ENCODE measurements around the gene TSEN54. TPM values are rescaled to one million over a fixed set of nuclear protein-coding genes. Genes with fewer than 3 reads are reported as not detected.

The TSEN54 gene
- polyA plus RNA-seq, 1 of the 3 experiments (the other 2 are of a cell fraction): 29.8 TPM

DNA sequence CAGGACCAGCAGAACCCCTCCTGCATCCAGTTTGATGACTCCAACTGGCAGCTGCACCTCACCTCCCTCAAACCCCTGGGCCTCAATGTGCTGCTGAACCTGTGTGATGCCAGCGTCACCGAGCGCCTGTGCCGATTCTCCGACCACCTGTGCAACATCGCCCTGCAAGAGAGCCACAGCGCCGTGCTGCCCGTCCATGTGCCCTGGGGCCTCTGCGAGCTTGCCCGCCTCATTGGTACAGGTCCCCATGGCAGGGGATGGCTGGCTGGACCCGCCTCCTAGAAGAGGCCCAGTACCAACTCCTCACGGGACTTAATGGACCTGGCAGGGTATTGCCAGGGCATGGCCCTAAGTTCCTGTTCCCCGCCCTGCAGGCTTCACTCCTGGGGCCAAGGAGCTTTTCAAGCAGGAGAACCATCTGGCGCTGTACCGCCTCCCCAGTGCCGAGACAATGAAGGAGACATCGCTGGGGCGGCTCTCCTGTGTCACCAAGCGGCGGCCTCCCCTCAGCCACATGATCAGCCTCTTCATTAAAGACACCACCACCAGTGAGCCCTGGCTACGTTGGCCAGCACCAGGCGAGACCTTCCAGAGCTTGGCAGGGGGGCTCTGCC lies 23.7 kb upstream of the TSEN54 start:
- H4K20me1 ChIP-seq (ENCODE audit: insufficient read depth): no peaks in the 10 kb centered on the region
- peaks cover 0 to 3% of the 10 kb centered on the region in 2 experiments; a peak in 1 of 4 replicates for H3K4me1 ChIP-seq (ENCODE audit: control insufficient read depth in 1 of 2, insufficient read depth in 2 of 2, low read depth in 1 of 2, low read length in 1 of 2)
- ChIA-PET CTCF (interaction anchor here (0.7 to 4.4 kb wide), 5 partner anchors 11 to 65 kb away, joined by 3 to 27 read pairs (median 3); partner anchors contain the start of gene TSEN54), POLR2A (no interaction called here)
- no peaks in the 10 kb centered on the region for H3K79me2 ChIP-seq (ENCODE audit: insufficient read depth)
- H3K27ac ChIP-seq (ENCODE audit: low read depth in 2 of 2, low read length in 1 of 2): no peak overlapping the region
- TF ChIP-seq GATA2 (CRISPR knock-in tag; IDR thresholded peaks at IDR 0.05): no peak
- TF ChIP-seq SIN3A (IDR thresholded peaks at IDR 0.05; ENCODE audit: borderline replicate concordance, low read depth, low read length): no peak
- TF ChIP-seq FOXM1 (IDR thresholded peaks at IDR 0.05; ENCODE audit: low read depth): no peak
- no peak for TF ChIP-seq TAF1 (IDR thresholded peaks at IDR 0.05; ENCODE audit: borderline replicate concordance, low read depth, low read length)
- TF ChIP-seq, protein P1, sequence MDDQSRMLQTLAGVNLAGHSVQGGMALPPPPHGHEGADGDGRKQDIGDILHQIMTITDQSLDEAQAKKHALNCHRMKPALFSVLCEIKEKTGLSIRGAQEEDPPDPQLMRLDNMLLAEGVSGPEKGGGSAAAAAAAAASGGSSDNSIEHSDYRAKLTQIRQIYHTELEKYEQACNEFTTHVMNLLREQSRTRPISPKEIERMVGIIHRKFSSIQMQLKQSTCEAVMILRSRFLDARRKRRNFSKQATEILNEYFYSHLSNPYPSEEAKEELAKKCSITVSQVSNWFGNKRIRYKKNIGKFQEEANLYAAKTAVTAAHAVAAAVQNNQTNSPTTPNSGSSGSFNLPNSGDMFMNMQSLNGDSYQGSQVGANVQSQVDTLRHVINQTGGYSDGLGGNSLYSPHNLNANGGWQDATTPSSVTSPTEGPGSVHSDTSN (IDR thresholded peaks at IDR 0.05): no peak
- TF ChIP-seq RAD21 (IDR thresholded peaks at IDR 0.05; ENCODE audit: low read length): no peak
- no peak for TF ChIP-seq RXRA (IDR thresholded peaks at IDR 0.05; ENCODE audit: borderline replicate concordance, low read depth)
- no peak for TF ChIP-seq TEAD4 (IDR thresholded peaks at IDR 0.05; ENCODE audit: borderline replicate concordance, insufficient read depth)
- TF ChIP-seq MEF2A (IDR thresholded peaks at IDR 0.05; ENCODE audit: borderline replicate concordance, low read depth): no peak
- TF ChIP-seq FOSL2 (IDR thresholded peaks at IDR 0.05; ENCODE audit: borderline replicate concordance, low read depth): no peak
- no peak for TF ChIP-seq GABPA (IDR thresholded peaks at IDR 0.05; ENCODE audit: low read depth)
- TF ChIP-seq NRF1 (IDR thresholded peaks at IDR 0.05; ENCODE audit: low read depth, low read length): no peak
- TF ChIP-seq YY1 (IDR thresholded peaks at IDR 0.05; ENCODE audit: low read depth): no peak
- TF ChIP-seq, protein P2, sequence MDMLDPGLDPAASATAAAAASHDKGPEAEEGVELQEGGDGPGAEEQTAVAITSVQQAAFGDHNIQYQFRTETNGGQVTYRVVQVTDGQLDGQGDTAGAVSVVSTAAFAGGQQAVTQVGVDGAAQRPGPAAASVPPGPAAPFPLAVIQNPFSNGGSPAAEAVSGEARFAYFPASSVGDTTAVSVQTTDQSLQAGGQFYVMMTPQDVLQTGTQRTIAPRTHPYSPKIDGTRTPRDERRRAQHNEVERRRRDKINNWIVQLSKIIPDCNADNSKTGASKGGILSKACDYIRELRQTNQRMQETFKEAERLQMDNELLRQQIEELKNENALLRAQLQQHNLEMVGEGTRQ (IDR thresholded peaks at IDR 0.05; ENCODE audit: borderline replicate concordance, low read depth, low read length): no peak
- TF ChIP-seq, protein P3, sequence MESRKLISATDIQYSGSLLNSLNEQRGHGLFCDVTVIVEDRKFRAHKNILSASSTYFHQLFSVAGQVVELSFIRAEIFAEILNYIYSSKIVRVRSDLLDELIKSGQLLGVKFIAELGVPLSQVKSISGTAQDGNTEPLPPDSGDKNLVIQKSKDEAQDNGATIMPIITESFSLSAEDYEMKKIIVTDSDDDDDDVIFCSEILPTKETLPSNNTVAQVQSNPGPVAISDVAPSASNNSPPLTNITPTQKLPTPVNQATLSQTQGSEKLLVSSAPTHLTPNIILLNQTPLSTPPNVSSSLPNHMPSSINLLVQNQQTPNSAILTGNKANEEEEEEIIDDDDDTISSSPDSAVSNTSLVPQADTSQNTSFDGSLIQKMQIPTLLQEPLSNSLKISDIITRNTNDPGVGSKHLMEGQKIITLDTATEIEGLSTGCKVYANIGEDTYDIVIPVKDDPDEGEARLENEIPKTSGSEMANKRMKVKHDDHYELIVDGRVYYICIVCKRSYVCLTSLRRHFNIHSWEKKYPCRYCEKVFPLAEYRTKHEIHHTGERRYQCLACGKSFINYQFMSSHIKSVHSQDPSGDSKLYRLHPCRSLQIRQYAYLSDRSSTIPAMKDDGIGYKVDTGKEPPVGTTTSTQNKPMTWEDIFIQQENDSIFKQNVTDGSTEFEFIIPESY (IDR thresholded peaks at IDR 0.05; ENCODE audit: borderline replicate concordance, low read depth): no peak
- TF ChIP-seq, protein P4, sequence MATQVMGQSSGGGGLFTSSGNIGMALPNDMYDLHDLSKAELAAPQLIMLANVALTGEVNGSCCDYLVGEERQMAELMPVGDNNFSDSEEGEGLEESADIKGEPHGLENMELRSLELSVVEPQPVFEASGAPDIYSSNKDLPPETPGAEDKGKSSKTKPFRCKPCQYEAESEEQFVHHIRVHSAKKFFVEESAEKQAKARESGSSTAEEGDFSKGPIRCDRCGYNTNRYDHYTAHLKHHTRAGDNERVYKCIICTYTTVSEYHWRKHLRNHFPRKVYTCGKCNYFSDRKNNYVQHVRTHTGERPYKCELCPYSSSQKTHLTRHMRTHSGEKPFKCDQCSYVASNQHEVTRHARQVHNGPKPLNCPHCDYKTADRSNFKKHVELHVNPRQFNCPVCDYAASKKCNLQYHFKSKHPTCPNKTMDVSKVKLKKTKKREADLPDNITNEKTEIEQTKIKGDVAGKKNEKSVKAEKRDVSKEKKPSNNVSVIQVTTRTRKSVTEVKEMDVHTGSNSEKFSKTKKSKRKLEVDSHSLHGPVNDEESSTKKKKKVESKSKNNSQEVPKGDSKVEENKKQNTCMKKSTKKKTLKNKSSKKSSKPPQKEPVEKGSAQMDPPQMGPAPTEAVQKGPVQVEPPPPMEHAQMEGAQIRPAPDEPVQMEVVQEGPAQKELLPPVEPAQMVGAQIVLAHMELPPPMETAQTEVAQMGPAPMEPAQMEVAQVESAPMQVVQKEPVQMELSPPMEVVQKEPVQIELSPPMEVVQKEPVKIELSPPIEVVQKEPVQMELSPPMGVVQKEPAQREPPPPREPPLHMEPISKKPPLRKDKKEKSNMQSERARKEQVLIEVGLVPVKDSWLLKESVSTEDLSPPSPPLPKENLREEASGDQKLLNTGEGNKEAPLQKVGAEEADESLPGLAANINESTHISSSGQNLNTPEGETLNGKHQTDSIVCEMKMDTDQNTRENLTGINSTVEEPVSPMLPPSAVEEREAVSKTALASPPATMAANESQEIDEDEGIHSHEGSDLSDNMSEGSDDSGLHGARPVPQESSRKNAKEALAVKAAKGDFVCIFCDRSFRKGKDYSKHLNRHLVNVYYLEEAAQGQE (IDR thresholded peaks at IDR 0.05; ENCODE audit: low read depth, low read length): no peak
- no peak for TF ChIP-seq EZH2phosphoT487 (IDR thresholded peaks at IDR 0.05; ENCODE audit: borderline replicate concordance, low read depth)
- H3F3A ChIP-seq (replicated peaks; ENCODE audit: insufficient read depth): peaks cover 3% of the 10 kb centered on the region
- H3K4me2 ChIP-seq: no peak overlapping the region
- no peaks in the 10 kb centered on the region for H3K9me3 ChIP-seq
- peaks cover 0 to 70% of the 10 kb centered on the region in 2 experiments for H3K36me3 ChIP-seq (replicated peaks in 1 of 2; ENCODE audit: control insufficient read depth in 1 of 2, insufficient read depth in 2 of 2, low read length in 1 of 2)
- no peak overlapping the region for H3K4me3 ChIP-seq (ENCODE audit: low read depth in 2 of 2, low read length in 1 of 2)
- no peak overlapping the region for H2AFZ ChIP-seq (ENCODE audit: low read depth)
- 86% methylated on average over 13 of the region's 23 CpGs for WGBS (ENCODE audit: low lambda C conversion rate)
- no peak for DNase-seq
- H3K9me2 ChIP-seq: no peaks in the 10 kb centered on the region
- H3K27me3 ChIP-seq (ENCODE audit: insufficient read depth): no peaks in the 10 kb centered on the region
- no peak overlapping the region for H3K9ac ChIP-seq
